ENCODE measurements around the gene STEAP3. TPM values are rescaled to one million over a fixed set of nuclear protein-coding genes. Genes with fewer than 3 reads are reported as not detected.

The STEAP3 gene
- total RNA-seq, 4 donors from 2014 or later, result 2.5 to 5.9 (median 5.2) TPM

GRCh38 chr2:119249311-119249710, 25.7 kb downstream of the STEAP3 start:
- Histone ChIP-seq H3K27ac (replicated peaks in 1 of 4) (no peak overlapping the region), H3K36me3 (peaks cover 0 to 25% (median 10%) of the 10 kb centered on the region in 4 donors), H3K9me3 (peaks cover 0 to 5% (median 0%) of the 10 kb centered on the region in 4 donors), H3K27me3 (no peaks in the 10 kb centered on the region), H3K4me3 (no peak overlapping the region), H3K4me1 (peaks cover 0 to 7% (median 3%) of the 10 kb centered on the region in 4 donors)
- WGBS, result 72% methylated on average over 3 of the region's 3 CpGs
- DNase-seq (ENCODE audit: extremely low spot score), result no peak
- intact Hi-C loops (cut with DNase I), result no loop called here
- no peak for TF ChIP-seq CTCF (IDR thresholded peaks at IDR 0.05)
- no peak for TF ChIP-seq POLR2AphosphoS5 (IDR thresholded peaks at IDR 0.05)
- no peak for TF ChIP-seq EP300 (IDR thresholded peaks at IDR 0.05)
- no peak for TF ChIP-seq POLR2A (IDR thresholded peaks at IDR 0.05; ENCODE audit: low read depth)

GRCh38 chr2:119249855-119250717, 26.5 kb downstream of the STEAP3 start:
- TF ChIP-seq POLR2AphosphoS5 (IDR thresholded peaks at IDR 0.05) (no peak), POLR2A (IDR thresholded peaks at IDR 0.05; ENCODE audit: low read depth) (no peak), CTCF (IDR thresholded peaks at IDR 0.05) (no peak), EP300 (IDR thresholded peaks at IDR 0.05) (no peak)
- Histone ChIP-seq H3K4me1 (peaks cover 0 to 7% (median 3%) of the 10 kb centered on the region in 4 donors), H3K36me3 (peaks cover 0 to 30% (median 10%) of the 10 kb centered on the region in 4 donors), H3K27me3 (no peaks in the 10 kb centered on the region), H3K4me3 (no peak overlapping the region), H3K27ac (replicated peaks in 1 of 4) (no peak overlapping the region), H3K9me3 (peaks cover 0 to 5% (median 0%) of the 10 kb centered on the region in 4 donors)
- DNase-seq (ENCODE audit: extremely low spot score), result no peak
- intact Hi-C loops (cut with DNase I), result no loop called here
- 87% methylated on average over 10 of the region's 12 CpGs for WGBS

- H3K9me3 ChIP-seq, result peaks cover 0 to 1% (median 0%) of the 10 kb centered on the region in 4 donors
- no peak overlapping the region for H3K27ac ChIP-seq (replicated peaks in 1 of 4)
- peaks cover 0 to 37% (median 10%) of the 10 kb centered on the region in 4 donors for H3K36me3 ChIP-seq
- peaks cover 0 to 7% (median 3%) of the 10 kb centered on the region in 4 donors for H3K4me1 ChIP-seq
- no peaks in the 10 kb centered on the region for H3K27me3 ChIP-seq
- 86% methylated on average over 5 of the region's 10 CpGs for WGBS
- TF ChIP-seq CTCF (IDR thresholded peaks at IDR 0.05) (no peak), EP300 (IDR thresholded peaks at IDR 0.05) (no peak), POLR2AphosphoS5 (IDR thresholded peaks at IDR 0.05) (no peak), POLR2A (IDR thresholded peaks at IDR 0.05; ENCODE audit: low read depth) (no peak)
- DNase-seq (ENCODE audit: extremely low spot score), result no peak
- H3K4me3 ChIP-seq, result no peak overlapping the region
- intact Hi-C loops (cut with DNase I), result no loop called here
These were observed 27.2 kb downstream of the STEAP3 start for GRCh38 chr2:119250718-119251290.

- TF ChIP-seq POLR2AphosphoS5 (IDR thresholded peaks at IDR 0.05) (no peak), CTCF (IDR thresholded peaks at IDR 0.05) (no peak), POLR2A (IDR thresholded peaks at IDR 0.05; ENCODE audit: low read depth) (no peak), EP300 (IDR thresholded peaks at IDR 0.05) (no peak)
- no peak overlapping the region for H3K27ac ChIP-seq (replicated peaks in 1 of 4)
- no peaks in the 10 kb centered on the region for H3K27me3 ChIP-seq
- WGBS, result 98% methylated on average over 5 of the region's 5 CpGs
- H3K9me3 ChIP-seq, result no peaks in the 10 kb centered on the region
- H3K4me3 ChIP-seq, result no peak overlapping the region
- DNase-seq (ENCODE audit: extremely low spot score), result no peak
- intact Hi-C loops (cut with DNase I), result no loop called here
- H3K36me3 ChIP-seq, result peaks cover 0 to 37% (median 9%) of the 10 kb centered on the region in 4 donors
- H3K4me1 ChIP-seq, result peaks cover 0 to 7% (median 3%) of the 10 kb centered on the region in 4 donors
These were observed 28.0 kb downstream of the STEAP3 start for GRCh38 chr2:119251652-119252051.

Data from esophagus muscularis mucosa (tissue), 4 donors.